Epithelial cell of esophagus (primary cell): Measurements from ENCODE around the gene DENND2D.

Source experiments
- DNase-seq: peaks from one replicate; pipeline ENCODE4 v3.0.0; 2010; ENCODE audit warnings: low read depth
- H3K4me3 ChIP-seq: 2 replicates; pipeline ENCODE4 v1.5.1; 2011; ENCODE audit warnings: mild to moderate bottlenecking, low read length, control low read depth
- TF ChIP-seq, protein P1 (sequence below): IDR thresholded peaks from 2 replicates; pipeline ENCODE4 v1.5.1; 2011; ENCODE audit warnings: low read depth, mild to moderate bottlenecking, low read length, control low read depth, inconsistent platforms; ENCODE audit not compliant: insufficient read depth; ENCODE audit errors: missing control alignments

DENND2D gene

GRCh38 chr1:111227434-111227833 is 27.0 kb upstream of the DENND2D start, which contains the start of gene CHI3L2:
Gene CHI3L2 (plus strand): TSS chr1:111227713. CDS start chr1:111227730, 17 bp downstream.
- TF ChIP-seq, protein P1, sequence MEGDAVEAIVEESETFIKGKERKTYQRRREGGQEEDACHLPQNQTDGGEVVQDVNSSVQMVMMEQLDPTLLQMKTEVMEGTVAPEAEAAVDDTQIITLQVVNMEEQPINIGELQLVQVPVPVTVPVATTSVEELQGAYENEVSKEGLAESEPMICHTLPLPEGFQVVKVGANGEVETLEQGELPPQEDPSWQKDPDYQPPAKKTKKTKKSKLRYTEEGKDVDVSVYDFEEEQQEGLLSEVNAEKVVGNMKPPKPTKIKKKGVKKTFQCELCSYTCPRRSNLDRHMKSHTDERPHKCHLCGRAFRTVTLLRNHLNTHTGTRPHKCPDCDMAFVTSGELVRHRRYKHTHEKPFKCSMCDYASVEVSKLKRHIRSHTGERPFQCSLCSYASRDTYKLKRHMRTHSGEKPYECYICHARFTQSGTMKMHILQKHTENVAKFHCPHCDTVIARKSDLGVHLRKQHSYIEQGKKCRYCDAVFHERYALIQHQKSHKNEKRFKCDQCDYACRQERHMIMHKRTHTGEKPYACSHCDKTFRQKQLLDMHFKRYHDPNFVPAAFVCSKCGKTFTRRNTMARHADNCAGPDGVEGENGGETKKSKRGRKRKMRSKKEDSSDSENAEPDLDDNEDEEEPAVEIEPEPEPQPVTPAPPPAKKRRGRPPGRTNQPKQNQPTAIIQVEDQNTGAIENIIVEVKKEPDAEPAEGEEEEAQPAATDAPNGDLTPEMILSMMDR = no peak
- peak; percentile 59 for DNase-seq
- no peak within 1 kb of the TSS for H3K4me3 ChIP-seq

- TF ChIP-seq, protein P1 = no peak
- no peak for DNase-seq
- no peak overlapping the region for H3K4me3 ChIP-seq
Measured at GRCh38 chr1:111225717-111226400, 25.4 kb upstream of the DENND2D start.

GRCh38 chr1:111225091-111225490 is 24.6 kb upstream of the DENND2D start:
- DNase-seq = no peak
- H3K4me3 ChIP-seq = no peak overlapping the region
- TF ChIP-seq, protein P1 = no peak

DNA sequence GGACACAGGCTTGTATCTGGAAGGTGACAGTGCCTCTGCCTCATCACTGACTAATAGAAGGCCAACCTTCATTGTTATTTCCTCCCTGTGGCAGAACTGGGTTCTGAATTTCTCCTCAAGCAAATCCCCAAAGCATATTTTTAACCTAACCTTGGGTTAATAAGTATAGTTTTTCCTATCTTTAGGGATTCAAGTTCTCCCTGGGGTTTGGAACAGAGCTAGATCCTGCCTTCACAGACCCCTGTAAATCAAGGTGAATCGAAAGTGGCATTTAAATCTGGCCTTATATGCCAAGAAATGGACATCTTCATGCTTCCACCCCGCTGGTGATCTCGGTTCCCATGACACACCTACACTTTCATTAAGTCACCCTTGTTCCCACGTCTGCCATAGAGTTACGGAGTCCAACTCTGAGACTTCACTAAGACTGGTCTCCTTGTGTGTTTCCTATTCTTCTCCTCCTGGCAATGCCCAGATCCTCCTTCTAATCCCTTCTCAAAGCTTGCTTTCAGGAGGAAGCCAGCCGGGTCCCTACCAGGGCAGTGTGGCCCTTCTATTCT is 22.8 kb upstream of the DENND2D start:
- H3K4me3 ChIP-seq = no peak overlapping the region
- no peak for DNase-seq
- TF ChIP-seq, protein P1 = no peak

DNA sequence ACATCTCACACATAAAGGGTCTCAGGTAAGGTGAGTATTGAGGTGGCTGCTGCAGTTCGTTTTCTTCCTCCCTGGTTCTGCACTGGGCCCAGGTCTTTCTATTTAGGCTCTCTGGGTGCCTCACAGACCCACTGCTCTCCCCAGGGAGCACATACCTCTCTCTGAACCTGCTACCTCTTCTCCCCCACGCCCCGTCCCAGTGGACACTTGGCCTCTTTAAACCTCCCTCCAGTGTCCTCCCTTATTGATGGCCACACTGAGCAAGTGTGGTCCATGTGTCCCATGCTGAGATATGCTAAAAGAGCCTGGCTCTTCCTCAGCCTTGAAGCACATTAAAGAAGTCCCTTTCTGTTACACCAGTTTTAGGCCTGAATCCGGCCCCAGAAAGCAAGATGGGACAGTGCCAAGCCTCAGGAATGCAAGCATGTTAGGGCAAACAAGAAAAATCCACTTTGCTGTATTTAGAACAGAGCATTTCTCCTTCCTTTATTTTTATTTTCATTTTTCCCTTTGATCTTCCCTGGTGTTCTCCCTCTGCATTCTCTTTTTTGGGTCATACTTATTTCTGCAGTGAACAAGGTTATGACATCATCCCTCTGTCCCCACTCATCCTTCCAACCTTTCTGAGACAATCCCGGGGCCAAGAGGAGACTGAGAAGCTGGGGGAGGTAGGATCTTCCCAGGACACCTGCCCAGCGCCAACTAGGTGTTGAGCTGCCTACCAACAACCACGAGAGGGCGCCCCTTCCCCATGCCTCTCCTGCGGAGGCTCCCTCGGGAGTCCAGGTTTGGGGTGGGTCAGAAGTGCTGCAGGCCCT is 22.1 kb upstream of the DENND2D start:
- TF ChIP-seq, protein P1 = peak; percentile 98
- no peak overlapping the region for H3K4me3 ChIP-seq
- peak; percentile 81 for DNase-seq

DNA sequence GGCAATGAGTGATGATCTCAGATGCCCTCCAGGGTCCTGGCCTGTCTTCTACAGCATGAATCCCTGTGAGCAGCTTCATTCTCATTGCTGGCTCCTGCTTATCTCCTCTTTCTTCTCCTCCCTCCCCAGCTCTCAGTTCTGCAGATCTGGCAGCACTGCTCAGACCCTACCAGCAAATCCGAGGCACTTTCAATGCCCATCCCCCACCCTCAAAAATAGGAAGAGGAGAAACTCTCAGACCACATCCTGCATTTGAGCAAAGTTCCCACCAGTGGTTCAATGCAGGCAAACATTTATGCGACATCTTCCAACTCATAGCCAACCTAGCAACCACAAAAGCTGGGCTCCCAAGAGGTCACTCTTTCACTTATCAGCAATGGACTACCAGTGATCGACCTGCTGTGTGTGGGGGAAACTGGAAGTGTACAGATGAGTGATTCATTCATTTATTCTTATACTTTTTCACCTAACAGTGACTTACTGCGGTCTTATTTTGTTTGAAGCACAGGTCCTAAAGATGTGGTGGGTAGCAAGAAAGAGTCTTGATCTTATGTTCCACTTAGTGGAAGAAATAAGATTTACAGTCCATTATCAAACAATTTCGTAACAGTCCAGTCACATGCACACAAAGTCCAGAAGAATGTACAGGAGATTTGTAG is 21.3 kb upstream of the DENND2D start:
- H3K4me3 ChIP-seq = no peak overlapping the region
- DNase-seq = peak; percentile 24
- TF ChIP-seq, protein P1 = no peak
